Neuronal stem cell (in vitro differentiated cells): ENCODE data around the gene STIM1.

Experiments
- DNase-seq: peaks from one replicate; pipeline ENCODE4 v3.0.0-alpha.2; 2013; ENCODE audit warnings: low spot score
- H2AFZ ChIP-seq: one replicate; pipeline ENCODE4 v1.6.1; 2013; ENCODE audit warnings: mild to moderate bottlenecking, low read length, inconsistent platforms
- H2AK5ac ChIP-seq: 2 replicates; pipeline ENCODE4 v1.6.1; 2013; ENCODE audit warnings: low read depth, mild to moderate bottlenecking, inconsistent platforms, low read length, moderate library complexity, mixed read lengths
- H2BK120ac ChIP-seq: 2 replicates; pipeline ENCODE4 v1.6.1; 2013; ENCODE audit warnings: low read depth, mild to moderate bottlenecking, inconsistent platforms, low read length, moderate library complexity, mixed read lengths
- H2BK12ac ChIP-seq: one replicate; pipeline ENCODE4 v1.6.1; 2013; ENCODE audit warnings: low read length, inconsistent platforms
- H2BK15ac ChIP-seq: 2 replicates; pipeline ENCODE4 v1.6.1; 2013; ENCODE audit warnings: mild to moderate bottlenecking, low read length, inconsistent platforms, mixed read lengths
- H2BK5ac ChIP-seq: one replicate; pipeline ENCODE4 v1.6.1; 2013; ENCODE audit warnings: inconsistent platforms, mild to moderate bottlenecking, low read length, moderate library complexity
- H3K14ac ChIP-seq: one replicate; pipeline ENCODE4 v1.6.1; 2013; ENCODE audit warnings: low read length, inconsistent platforms
- H3K18ac ChIP-seq: 2 replicates; pipeline ENCODE4 v1.6.1; 2013; ENCODE audit warnings: low read length, inconsistent platforms
- H3K23ac ChIP-seq: 2 replicates; pipeline ENCODE4 v1.6.1; 2013; ENCODE audit warnings: low read depth, mild to moderate bottlenecking, mixed read lengths, low read length, inconsistent platforms; ENCODE audit not compliant: poor library complexity
- H3K27ac ChIP-seq: replicated peaks from 3 replicates; pipeline ENCODE4 v1.5.1; 2013; ENCODE audit warnings: low read length, inconsistent platforms
- H3K27me3 ChIP-seq, 3 experiments: 2 replicates each; pipeline ENCODE4 v1.6.1; 2013; ENCODE audit warnings: low read length in 3 of 3, mild to moderate bottlenecking in 2 of 3, inconsistent platforms in 1 of 3, low read depth in 1 of 3, mixed read lengths in 1 of 3, moderate library complexity in 1 of 3; ENCODE audit not compliant: control insufficient read depth in 3 of 3, insufficient read depth in 3 of 3
- H3K36me3 ChIP-seq, 2 donors: replicated peaks in 1 of 2; 2 replicates each; pipeline ENCODE4 v1.6.1; 2013; ENCODE audit warnings: low read length in 2 of 2; ENCODE audit not compliant: control insufficient read depth in 2 of 2, insufficient read depth in 2 of 2
- H3K4ac ChIP-seq: 2 replicates; pipeline ENCODE4 v1.6.1; 2013; ENCODE audit warnings: inconsistent platforms, mild to moderate bottlenecking, low read length, moderate library complexity
- H3K4me1 ChIP-seq, 2 donors: 1 replicate in 1 of 2; 2 replicates in 1 of 2; pipeline ENCODE4 v1.6.1; 2013; ENCODE audit warnings: low read length in 2 of 2, low read depth in 1 of 2; ENCODE audit not compliant: control insufficient read depth in 2 of 2, insufficient read depth in 1 of 2
- H3K4me2 ChIP-seq: one replicate; pipeline ENCODE4 v1.6.1; 2013; ENCODE audit warnings: mild to moderate bottlenecking, low read length, inconsistent platforms; ENCODE audit not compliant: insufficient read depth, poor library complexity, severe bottlenecking
- H3K4me3 ChIP-seq, 2 donors: 2 replicates each; pipeline ENCODE4 v1.5.1; 2013; ENCODE audit warnings: low read length in 2 of 2, mild to moderate bottlenecking in 2 of 2, inconsistent platforms in 1 of 2, moderate library complexity in 1 of 2
- H3K79me1 ChIP-seq: one replicate; pipeline ENCODE4 v1.6.1; 2013; ENCODE audit warnings: low read depth, mild to moderate bottlenecking, inconsistent platforms, low read length, moderate library complexity
- H3K9ac ChIP-seq: one replicate; pipeline ENCODE4 v1.6.1; 2013; ENCODE audit warnings: mild to moderate bottlenecking, low read depth, low read length, inconsistent platforms; ENCODE audit not compliant: poor library complexity
- H3K9me3 ChIP-seq, 2 donors: replicated peaks in 1 of 2; 2 replicates each; pipeline versions ENCODE3 to v1.6.1; 2013; ENCODE audit warnings: low read length in 2 of 2, mild to moderate bottlenecking in 2 of 2, inconsistent platforms in 1 of 2, low read depth in 1 of 2, mixed read lengths in 1 of 2, moderate library complexity in 1 of 2; ENCODE audit not compliant: control insufficient read depth in 2 of 2, insufficient read depth in 1 of 2
- H4K8ac ChIP-seq: one replicate; pipeline ENCODE4 v1.6.1; 2013; ENCODE audit warnings: low read depth, mild to moderate bottlenecking, inconsistent platforms, low read length, moderate library complexity
- H4K91ac ChIP-seq: one replicate; pipeline ENCODE4 v1.6.1; 2013; ENCODE audit warnings: low read length, low read depth, mild to moderate bottlenecking, inconsistent platforms; ENCODE audit not compliant: poor library complexity
- WGBS, 2 donors: extraction: QIAGEN DNeasy Blood & Tissue Kit; methylation state at CpG; one replicate each; pipeline ENCODE4 v1.1.7; 2013; ENCODE audit warnings: missing lambda C conversion rate in 2 of 2, mixed read lengths in 1 of 2; ENCODE audit not compliant: insufficient read length in 2 of 2, insufficient replicate concordance in 1 of 2; ENCODE audit errors: extremely low coverage in 2 of 2; 5-methylcytosine and 5-hydroxymethylcytosine counted together

The STIM1 gene

GRCh38 chr11:3936517-3936916 is 81.1 kb downstream of the STIM1 start:
- Histone ChIP-seq H3K4me3 (no peak overlapping the region), H3K4ac (no peak overlapping the region), H3K9me3 (no peaks in the 10 kb centered on the region), H2BK5ac (no peak overlapping the region), H2BK15ac (no peak overlapping the region), H2AFZ (no peak overlapping the region), H2BK12ac (no peak overlapping the region), H2AK5ac (no peak overlapping the region), H3K36me3 (no peaks in the 10 kb centered on the region), H4K91ac (no peak overlapping the region), H3K9ac (no peak overlapping the region), H3K79me1 (no peaks in the 10 kb centered on the region), H3K27me3 (no peaks in the 10 kb centered on the region), H3K23ac (no peak overlapping the region), H4K8ac (no peak overlapping the region), H3K4me1 (no peaks in the 10 kb centered on the region), H3K18ac (no peak overlapping the region), H3K27ac (no peak overlapping the region), H3K14ac (no peak overlapping the region), H2BK120ac (no peak overlapping the region), H3K4me2 (no peak overlapping the region)
- DNase-seq, result no peak
- WGBS, 2 donors, result no CpG with 5 or more reads among the region's 1 CpG

GRCh38 chr11:3939211-3939610 is 83.7 kb downstream of the STIM1 start:
- no peak for DNase-seq
- H2BK15ac ChIP-seq, result no peak overlapping the region
- H2BK5ac ChIP-seq, result no peak overlapping the region
- no peaks in the 10 kb centered on the region for H3K4me1 ChIP-seq
- H4K91ac ChIP-seq, result no peak overlapping the region
- no peak overlapping the region for H3K18ac ChIP-seq
- H3K36me3 ChIP-seq, result no peaks in the 10 kb centered on the region
- H3K4ac ChIP-seq, result no peak overlapping the region
- no peaks in the 10 kb centered on the region for H3K79me1 ChIP-seq
- H2BK12ac ChIP-seq, result no peak overlapping the region
- H2AK5ac ChIP-seq, result no peak overlapping the region
- H3K14ac ChIP-seq, result no peak overlapping the region
- H3K4me3 ChIP-seq, result no peak overlapping the region
- no peak overlapping the region for H2BK120ac ChIP-seq
- no peak overlapping the region for H2AFZ ChIP-seq
- H3K27ac ChIP-seq, result no peak overlapping the region
- H4K8ac ChIP-seq, result no peak overlapping the region
- H3K27me3 ChIP-seq, result no peaks in the 10 kb centered on the region
- H3K9ac ChIP-seq, result no peak overlapping the region
- no peak overlapping the region for H3K23ac ChIP-seq
- H3K9me3 ChIP-seq, result no peaks in the 10 kb centered on the region
- no peak overlapping the region for H3K4me2 ChIP-seq

- no peak overlapping the region for H4K91ac ChIP-seq
- H3K9me3 ChIP-seq, result no peaks in the 10 kb centered on the region
- H3K4me2 ChIP-seq, result no peak overlapping the region
- no peaks in the 10 kb centered on the region for H3K36me3 ChIP-seq
- no peaks in the 10 kb centered on the region for H3K79me1 ChIP-seq
- H2AFZ ChIP-seq, result no peak overlapping the region
- DNase-seq, result no peak
- H2BK12ac ChIP-seq, result no peak overlapping the region
- H3K4me3 ChIP-seq, result no peak overlapping the region
- no peak overlapping the region for H4K8ac ChIP-seq
- no peak overlapping the region for H3K18ac ChIP-seq
- H3K9ac ChIP-seq, result no peak overlapping the region
- H2AK5ac ChIP-seq, result no peak overlapping the region
- no peak overlapping the region for H2BK15ac ChIP-seq
- H3K27me3 ChIP-seq, result no peaks in the 10 kb centered on the region
- H2BK120ac ChIP-seq, result no peak overlapping the region
- WGBS, 2 donors, result no CpG with 5 or more reads among the region's 2 CpGs
- peaks cover 0 to 2% of the 10 kb centered on the region in 2 donors for H3K4me1 ChIP-seq
- no peak overlapping the region for H2BK5ac ChIP-seq
- H3K23ac ChIP-seq, result no peak overlapping the region
- H3K14ac ChIP-seq, result no peak overlapping the region
- H3K4ac ChIP-seq, result no peak overlapping the region
- no peak overlapping the region for H3K27ac ChIP-seq
Observed at GRCh38 chr11:3939651-3940190, 84.3 kb downstream of the STIM1 start.

GRCh38 chr11:3942160-3942955 is 86.9 kb downstream of the STIM1 start:
- H2BK15ac ChIP-seq, result no peak overlapping the region
- H2BK120ac ChIP-seq, result no peak overlapping the region
- no peak overlapping the region for H4K91ac ChIP-seq
- H3K4me1 ChIP-seq, result peaks cover 0 to 2% of the 10 kb centered on the region in 2 donors
- H4K8ac ChIP-seq, result no peak overlapping the region
- no CpG with 5 or more reads among the region's 3 CpGs for WGBS, 2 donors
- H2AFZ ChIP-seq, result no peak overlapping the region
- H3K14ac ChIP-seq, result no peak overlapping the region
- no peak overlapping the region for H2BK12ac ChIP-seq
- no peaks in the 10 kb centered on the region for H3K36me3 ChIP-seq
- no peak overlapping the region for H3K18ac ChIP-seq
- H3K4me3 ChIP-seq, result no peak overlapping the region
- H3K9ac ChIP-seq, result no peak overlapping the region
- no peak overlapping the region for H3K4ac ChIP-seq
- no peak overlapping the region for H2BK5ac ChIP-seq
- H3K79me1 ChIP-seq, result no peaks in the 10 kb centered on the region
- DNase-seq, result no peak
- peaks cover 0 to 2% of the 10 kb centered on the region in 2 donors for H3K9me3 ChIP-seq
- no peak overlapping the region for H3K27ac ChIP-seq
- no peak overlapping the region for H2AK5ac ChIP-seq
- no peak overlapping the region for H3K4me2 ChIP-seq
- no peak overlapping the region for H3K23ac ChIP-seq
- H3K27me3 ChIP-seq, result no peaks in the 10 kb centered on the region
